Hypothalamus (tissue), 51 donors: ENCODE data around the gene GRK3.
"Not testable (repeated sequence)": the region's sequence is repeated elsewhere in the genome, so short reads cannot be mapped to it uniquely, and the experiment has no call there.

Source experiments
- DNase-seq, 51 donors: peaks; one replicate each; lab custom pipeline; 2025; lab: John Stamatoyannopoulos, UW

The GRK3 gene

DNA sequence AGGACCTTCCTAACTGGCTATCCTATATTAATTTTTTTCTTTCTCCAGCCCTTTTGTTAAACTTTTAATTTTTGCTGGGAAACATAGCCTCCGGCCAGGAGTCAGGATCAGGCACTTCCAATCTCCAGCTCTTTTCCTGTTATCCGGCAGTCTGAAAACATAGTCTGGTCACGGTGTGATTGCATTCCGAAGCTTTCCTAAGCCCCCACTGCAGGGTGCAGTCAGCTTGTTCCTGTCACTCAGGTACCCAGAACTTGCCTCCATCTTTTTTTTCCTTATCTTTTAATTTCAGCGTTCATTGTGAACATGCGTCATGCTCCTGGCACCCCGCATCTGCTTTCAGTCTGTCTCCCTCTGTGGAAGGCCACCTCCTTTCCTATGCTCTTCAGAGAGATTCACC, 59.4 kb downstream of the GRK3 start:
- no peak for DNase-seq

DNA sequence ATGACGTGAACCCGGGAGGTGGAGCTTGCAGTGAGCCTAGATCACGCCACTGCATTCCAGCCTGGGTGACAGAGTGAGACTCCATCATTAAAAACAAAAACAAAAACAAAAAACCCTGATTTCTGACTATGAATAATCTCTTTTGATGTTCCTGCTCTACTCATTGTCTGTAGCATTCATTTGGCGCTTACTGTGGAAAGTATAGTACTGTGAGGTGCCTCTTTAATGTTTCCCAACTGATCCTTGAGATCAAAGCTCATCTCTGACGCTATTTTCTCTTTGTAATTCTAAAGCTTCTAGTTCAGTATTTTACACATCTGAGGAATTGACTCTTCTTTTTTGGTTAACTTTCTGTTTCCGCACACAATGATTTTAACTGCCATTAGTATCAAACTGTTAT, 60.0 kb downstream of the GRK3 start:
- DNase-seq: no peak

DNA sequence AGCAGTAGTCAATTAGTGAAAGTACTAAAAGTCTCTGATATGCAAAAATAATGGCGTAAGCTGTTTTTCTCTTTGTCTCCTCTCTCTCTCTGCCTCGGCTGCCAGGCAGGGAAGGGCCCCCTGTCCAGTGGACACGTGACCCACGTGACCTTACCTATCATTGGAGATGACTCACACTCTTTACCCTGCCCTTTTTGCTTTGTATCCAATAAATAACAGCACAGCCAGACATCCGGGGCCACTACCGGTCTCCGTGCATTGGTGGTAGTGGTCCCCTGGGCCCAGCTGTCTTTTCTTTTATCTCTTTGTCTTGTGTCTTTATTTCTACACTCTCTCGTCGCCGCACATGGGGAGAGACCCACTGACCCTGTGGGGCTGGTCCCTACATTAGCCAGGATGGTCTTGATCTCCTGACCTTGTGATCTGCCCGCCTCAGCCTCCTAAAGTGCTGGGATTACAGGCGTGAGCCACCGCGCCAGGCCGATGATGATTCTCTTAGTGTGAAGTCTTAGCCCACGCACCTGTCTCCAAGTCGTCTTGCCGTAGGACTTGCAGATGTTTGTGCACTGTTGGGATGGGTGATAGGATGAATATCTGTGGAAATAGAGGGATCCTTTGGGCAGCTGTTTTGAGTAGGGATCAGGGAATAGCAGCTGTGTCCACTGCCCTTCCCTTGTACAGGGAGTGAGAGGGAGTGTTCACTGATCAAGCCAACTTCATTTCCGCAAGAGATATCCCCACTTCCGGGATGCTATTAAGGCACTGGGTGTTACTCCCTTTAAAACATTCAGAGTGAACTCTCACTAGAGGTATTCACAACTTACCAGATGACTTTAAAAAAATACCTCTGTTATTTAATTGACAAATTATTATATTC, 61.5 kb downstream of the GRK3 start:
- DNase-seq: not testable (repeated sequence)

DNA sequence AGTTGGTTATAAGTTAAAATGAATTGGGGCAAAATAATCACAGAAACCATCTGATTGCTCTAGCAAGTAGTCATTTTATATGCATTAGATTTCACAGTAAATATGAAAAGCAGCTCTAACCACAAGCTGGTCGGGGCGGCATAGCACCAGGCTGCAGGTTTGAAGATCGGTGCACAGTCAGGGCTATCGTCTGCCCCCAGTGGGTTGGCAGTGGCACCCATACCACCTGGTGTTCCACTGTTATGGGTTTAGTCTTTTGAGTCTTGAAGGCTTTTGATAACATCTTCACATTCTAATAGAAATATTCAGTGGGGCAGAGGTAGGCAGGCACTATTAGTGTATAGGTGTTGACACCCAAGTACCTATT, 62.1 kb downstream of the GRK3 start:
- DNase-seq: no peak

DNA sequence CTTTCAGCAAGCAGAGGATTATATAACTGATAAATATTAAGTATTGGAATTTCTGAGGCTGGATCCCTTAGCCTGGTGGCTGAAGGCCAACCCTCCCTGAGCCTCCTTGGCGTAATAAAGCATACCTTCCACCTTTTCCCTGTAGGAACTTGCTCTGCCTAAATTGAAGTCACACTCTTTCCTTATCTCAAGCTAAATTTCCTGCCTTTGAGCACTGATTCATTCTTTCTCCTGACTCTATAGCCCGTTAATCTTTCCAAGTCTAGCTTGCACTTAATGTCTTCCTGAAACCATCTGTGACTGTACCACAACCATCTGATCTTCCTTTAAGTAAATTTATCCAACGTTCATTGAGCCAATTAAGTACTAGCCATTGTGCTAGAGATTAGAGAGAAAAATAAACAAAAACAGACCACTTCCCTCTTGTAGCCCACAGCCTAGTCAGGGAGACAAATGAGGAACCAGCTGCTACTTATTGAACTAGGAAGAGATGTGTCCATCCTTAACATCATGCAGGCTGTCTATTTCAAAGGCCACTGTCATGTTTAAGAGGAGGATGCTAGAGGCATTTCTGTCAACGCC, 62.9 kb downstream of the GRK3 start:
- DNase-seq: no peak

DNA sequence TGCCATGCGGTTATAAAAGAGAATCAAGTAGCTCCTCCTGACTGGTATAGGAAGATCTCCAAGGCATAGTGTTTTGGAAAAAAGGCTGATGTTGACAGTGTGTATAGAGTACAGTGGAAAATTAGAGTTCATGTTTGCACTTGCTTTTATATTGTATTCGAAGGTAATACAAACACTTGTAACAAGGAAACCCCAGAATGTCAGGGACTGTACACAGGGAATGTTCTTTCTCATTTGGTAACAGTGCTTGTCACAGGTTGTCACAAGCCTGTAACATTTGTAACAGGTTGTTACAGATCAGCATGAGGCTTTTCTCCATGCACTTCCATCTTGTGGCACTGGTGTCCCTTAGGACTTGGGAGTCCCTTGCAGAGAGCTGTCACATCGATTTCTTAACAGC, 64.0 kb downstream of the GRK3 start:
- no peak for DNase-seq

DNA sequence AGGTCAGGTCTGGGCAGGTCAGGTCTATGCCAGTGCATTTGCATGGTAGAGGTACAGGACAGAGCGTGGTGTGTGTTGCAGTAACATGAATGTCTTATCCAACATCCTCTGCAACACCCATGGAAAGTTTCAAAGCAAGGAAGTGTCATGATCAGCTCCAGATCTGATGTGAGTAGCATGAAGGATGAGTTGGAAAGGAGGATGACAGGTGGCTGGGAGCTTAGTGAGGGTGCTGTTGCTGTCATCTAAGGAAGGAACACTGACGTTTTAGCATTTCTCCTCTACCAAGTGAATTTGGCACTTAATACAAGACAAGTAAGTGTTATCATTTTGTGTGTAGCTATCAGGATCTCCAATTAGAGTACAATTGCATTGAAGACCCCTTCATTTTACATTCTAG, 65.1 kb downstream of the GRK3 start:
- no peak for DNase-seq

DNA sequence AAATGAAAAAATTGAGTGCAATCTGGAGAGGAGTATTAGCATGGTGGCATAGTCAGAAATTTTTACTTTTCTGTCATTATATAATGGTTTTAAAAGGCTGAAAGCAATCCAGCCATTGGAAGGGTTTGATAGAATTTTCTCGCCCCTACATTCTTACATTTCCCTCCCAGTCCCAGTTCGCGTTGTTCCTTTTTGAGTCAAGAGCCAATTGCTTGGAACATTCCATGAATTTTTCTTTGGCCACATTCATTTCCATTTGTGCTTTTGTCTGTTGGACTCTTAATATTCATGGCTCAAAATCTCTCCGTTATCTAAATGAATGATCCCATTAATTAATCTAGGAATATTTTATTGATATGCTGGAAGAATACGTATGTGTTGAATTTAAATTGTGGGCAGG, 66.0 kb downstream of the GRK3 start:
- DNase-seq: no peak

DNA sequence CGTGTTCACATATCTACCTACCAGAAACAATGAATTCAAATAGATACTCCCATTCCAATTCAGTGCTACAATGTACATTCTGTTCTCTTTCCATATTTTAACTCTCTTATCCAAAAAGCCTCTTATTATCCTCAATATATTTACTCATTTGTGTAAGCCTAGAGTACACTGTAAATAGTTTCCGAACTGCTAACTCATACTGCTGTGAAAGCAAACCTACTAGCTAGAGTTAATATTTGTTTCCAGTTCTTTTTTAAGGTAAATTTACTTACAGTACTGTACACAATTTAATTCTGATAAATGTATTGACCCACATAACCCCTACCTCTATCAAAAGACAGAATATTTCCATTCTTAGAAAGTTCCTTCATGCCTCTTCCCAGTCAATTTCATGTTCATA, 71.8 kb downstream of the GRK3 start:
- no peak for DNase-seq

DNA sequence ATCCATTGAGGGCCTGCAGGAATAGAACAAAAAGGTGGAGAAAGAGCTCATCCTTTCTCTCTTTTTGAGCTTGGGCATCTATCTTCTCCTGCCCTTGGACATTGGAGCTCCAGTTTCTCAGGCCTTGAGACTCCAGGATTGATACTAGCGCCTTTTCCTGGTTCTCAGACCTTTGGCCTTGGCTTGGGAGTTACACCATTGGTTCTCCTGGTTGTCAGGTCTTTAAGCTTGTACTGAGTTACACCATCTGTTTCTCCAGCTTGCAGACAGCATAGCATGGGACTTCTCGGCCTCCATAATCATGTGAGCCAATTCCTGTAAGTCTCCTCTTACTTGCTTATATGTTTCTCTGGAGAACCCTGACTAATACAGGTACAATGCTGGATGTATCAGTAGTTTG, 72.6 kb downstream of the GRK3 start:
- no peak for DNase-seq

DNA sequence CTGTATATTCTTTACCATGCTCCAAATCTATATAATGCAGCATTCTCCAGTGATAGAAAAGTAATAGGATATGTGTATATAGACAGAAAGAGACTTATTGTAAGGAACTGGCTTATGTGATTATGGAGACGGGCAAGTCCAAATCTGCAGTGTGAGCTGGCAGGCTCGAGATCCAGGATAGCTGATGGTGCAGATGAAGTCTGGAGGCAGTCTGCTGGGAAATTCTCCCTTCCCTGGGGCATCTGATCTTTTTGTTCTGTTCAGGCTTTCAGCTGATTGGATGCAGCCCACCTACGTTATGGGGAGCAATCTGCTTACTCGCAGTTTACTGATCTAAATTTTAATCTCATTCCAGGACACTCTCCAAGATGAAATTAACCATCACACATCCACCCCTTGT, 73.2 kb downstream of the GRK3 start:
- no peak for DNase-seq

DNA sequence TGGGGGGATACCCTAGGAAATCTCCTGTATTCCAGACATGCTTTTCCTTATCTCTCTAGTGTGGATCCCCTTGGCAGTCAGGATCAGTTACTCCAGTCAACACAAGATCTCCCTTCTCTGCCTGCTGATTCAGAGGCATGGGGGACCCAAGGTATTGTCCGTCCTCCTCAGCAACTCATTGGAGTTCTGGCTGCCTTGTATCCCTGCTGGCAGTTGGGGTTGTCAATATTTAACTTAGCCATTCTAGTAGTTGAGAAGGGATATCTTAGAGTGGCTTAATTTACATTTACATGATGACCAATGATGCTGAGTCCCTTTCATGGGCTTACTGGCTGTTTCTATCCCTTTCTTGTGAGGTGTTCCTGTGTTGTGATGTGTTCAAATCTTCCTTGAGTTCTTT, 74.2 kb downstream of the GRK3 start:
- DNase-seq: no peak

DNA sequence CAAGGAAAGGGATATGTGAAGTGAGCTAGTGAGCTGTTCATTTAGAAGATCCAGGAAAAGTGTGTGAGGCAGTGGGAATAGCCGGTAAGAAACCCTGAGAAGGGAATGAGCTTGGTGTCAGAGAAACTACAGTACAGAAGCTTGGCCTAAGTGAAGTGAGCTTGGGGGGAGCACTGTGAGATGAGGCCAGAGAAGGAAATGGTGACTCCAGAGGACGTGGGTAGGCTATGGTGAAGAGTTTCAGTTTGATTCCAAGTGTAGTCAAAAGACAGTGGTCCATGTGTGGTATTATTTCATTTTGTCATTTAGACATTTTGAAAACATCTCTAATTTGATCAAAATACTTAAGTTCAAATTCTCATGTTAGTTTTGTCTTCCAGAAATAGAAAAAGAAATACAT, 77.2 kb downstream of the GRK3 start:
- DNase-seq: no peak

DNA sequence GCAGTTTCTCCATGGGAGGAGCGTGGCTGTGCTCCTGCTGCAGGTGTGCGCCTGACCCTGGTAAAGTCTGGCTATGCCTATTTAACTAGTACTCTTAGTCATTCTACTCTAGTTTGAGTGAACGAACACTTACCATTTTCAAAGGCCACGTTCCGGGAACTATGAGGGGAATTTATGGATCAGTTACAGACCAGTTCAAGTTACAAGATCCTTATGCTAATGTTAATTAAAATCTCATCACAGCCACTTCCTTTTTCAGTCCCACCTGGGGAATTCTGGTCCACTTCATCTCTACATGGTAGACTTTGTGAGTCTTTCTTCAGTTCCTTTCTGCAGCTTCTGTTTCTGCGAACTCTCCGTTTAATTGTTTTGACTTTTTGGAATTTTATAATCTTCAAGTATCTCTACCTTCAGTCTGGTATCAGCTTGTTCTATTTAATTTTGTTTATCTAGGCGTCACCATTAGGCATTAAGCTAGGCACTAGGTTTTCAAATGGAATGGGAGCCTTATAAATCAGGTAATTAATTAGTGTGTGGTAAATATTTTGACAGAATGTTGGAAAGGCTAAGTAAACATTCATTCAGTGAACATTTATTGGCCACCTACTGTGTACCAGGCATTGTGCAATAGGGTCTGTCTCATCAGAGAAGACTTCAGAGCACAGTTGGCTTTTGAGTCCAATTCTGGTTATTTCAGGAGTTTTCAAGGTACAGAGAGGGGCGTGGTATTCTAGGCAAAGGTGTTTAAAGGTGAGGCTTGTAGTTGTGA, 78.9 kb downstream of the GRK3 start:
- DNase-seq: no peak

DNA sequence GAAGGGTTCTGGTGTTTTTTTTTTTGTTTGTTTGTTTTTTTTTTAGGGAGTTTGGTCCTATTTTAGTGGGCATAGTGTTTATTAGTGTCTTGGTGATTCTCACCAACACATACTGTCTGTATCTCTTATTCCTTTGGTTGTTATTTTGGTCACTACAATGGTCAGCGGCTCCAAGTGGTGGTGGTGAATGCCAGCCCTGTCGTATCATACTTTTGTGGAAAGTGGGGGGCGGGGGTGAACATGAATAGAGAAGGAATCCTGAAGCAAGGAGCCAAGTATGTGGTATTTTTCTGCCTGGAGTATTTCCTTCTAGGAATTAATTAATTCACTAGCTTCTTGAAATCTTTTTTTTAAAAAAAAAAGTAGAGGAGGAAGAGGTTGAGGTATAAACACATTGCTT, 79.6 kb downstream of the GRK3 start:
- peak in 1 of 51 donors; percentile 25 for DNase-seq

DNA sequence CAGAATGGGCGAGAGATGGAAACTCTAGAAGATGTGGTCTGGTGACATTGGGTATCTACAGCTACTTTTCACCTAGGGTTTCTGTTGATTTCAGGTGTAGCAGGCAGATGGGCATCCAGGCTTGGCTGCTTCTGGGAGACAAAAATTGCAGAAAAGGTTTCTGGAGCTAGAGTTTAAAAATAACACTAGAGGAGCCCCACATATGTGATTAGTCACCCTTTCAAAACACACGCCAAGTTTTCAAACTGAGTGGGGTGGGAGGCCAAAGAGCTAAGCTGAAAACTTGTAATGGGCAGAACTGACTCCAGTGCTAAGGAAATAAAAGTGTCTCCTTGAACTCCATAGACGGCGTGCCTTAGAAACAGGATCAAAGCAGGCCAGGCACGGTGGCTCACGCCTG, 80.8 kb downstream of the GRK3 start:
- no peak for DNase-seq

DNA sequence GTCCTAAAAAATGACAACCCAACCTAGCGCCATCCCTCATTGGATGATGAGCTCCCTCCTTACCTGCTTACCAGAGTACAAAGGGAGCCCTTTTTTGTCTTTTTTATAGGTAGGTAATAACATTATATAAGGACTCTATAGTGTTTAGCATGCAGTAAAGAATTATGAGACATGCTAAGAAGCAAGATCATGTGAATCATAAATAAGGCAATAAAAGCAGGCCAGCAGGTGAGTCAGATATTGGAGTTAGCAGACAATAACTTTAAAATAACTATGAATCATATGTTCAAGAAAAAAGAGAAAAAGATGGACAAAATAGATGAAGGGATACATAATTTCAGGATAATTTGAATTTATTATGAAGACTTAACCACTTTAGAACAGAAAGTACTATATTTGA, 81.5 kb downstream of the GRK3 start:
- DNase-seq: no peak

DNA sequence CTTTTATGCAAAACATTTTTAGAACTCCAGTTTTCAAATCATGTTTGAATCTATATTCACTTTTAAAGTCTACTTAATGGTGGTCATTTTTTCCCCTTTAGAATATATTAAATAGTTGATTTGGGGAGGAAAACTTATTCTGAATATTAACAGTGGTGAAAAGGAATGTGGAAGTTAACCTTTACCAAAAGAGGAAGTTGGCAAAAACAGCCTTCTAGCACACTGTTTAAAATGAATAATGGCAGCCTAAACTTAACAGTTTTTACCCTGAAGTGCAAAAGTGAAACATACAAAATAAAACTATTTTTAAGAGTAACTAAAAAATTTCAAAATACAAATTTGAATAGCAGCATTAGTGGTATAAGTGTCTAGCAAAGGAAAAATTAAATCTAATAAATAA, 86.4 kb downstream of the GRK3 start:
- DNase-seq: no peak

DNA sequence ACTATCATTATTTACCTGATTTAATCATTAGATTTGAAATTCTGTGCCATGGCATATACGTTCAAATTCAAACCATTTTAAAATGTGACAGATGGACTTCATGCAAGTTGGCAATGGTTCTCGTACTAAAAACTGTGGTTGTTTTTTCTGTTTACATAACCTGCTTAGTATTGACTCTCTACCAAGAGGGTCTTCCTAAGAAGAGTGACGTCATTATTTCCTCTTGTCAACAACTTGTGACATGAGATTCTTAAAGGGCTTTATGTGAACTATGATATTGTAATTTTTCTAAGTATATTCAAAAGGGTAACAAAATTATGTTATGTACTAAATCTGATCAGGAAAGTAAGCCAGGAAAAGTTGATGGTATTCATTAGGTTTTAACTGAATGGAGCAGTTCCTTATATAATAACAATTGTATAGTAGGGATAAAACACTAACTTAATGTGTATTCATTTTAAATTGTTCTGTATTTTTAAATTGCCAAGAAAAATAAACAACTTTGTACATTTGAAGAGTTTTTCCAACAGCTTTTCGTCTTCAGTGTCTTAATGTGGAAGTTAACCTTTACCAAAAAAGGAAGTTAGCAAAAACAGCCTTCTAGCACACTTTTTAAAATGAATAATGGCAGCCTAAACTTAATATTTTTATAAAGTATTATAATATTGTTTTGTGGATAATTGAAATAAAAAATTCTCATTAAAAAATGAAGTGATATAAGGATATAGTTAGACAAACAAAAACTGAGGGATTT, 87.0 kb downstream of the GRK3 start:
- no peak for DNase-seq

DNA sequence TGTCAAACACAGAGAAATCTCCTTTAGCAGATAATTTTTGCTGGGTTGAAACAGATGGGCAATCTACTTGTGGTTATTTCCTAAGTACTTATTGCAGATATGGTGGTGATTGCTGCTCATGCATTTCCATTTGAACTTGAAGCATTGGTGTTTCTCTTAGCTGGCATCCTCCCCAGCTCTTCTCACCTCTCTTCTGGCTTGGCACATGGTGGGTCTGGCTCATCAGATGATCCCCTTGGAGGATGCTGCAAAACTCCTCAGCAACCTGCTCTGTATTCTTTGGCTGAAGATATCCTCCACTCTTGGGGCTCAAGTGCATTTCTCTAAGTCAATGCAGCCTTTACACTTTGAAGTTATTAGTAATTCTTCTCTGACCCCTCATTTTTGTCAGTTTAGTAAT, 90.2 kb downstream of the GRK3 start:
- no peak for DNase-seq

DNA sequence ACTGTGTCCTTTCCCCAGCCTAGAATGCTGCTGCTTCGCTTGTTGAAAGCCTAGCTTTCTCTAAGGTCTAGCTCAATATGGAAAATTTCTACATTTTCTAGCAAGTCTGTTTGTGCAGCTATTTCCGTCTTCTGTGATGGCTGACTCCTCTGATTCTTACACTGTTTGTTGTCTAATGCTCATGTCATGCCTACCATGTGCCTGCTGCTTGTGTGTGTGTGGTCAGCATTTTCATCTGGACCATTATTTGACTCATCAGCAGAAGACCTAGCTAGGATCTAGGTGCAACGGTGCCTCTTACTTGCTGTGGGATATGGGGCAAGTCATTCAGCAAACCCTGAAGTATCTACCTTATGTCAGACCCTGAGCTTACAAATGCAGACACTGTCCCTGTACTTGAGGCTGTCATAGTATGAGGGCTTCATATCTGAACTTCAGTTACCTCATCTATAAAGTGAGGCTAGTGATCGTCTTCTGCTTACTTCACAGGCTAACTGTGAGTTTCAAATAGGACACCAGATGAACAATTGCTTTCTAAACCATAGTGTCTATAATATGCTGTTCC, 91.0 kb downstream of the GRK3 start:
- DNase-seq: no peak
